WTC11 (cell line): ENCODE measurements around the gene PRCD.

Source experiments
- CBFB ChIP-seq: sonication (generic); formaldehyde crosslinking; IDR thresholded peaks from 2 replicates; pipeline ENCODE4 v1.8.1; 2022; ENCODE audit warnings: mild to moderate bottlenecking, low read depth, missing genetic modification reagents
- CREB1 ChIP-seq: sonication (generic); formaldehyde crosslinking; IDR thresholded peaks from 2 replicates; pipeline ENCODE4 v1.8.0; 2023; ENCODE audit warnings: mild to moderate bottlenecking, missing genetic modification reagents
- NR2C2 ChIP-seq: sonication (generic); formaldehyde crosslinking; IDR thresholded peaks from 2 replicates; pipeline ENCODE4 v1.8.0; 2022; ENCODE audit warnings: mild to moderate bottlenecking, missing genetic modification reagents
- SP1 ChIP-seq: sonication (generic); formaldehyde crosslinking; conservative IDR thresholded peaks from 2 replicates; pipeline ENCODE4 v1.8.1; 2022; ENCODE audit warnings: missing genetic modification reagents
- ZNF121 ChIP-seq: sonication (generic); formaldehyde crosslinking; IDR thresholded peaks from 2 replicates; pipeline ENCODE4 v1.8.0; 2023; ENCODE audit warnings: missing genetic modification reagents

DNA sequence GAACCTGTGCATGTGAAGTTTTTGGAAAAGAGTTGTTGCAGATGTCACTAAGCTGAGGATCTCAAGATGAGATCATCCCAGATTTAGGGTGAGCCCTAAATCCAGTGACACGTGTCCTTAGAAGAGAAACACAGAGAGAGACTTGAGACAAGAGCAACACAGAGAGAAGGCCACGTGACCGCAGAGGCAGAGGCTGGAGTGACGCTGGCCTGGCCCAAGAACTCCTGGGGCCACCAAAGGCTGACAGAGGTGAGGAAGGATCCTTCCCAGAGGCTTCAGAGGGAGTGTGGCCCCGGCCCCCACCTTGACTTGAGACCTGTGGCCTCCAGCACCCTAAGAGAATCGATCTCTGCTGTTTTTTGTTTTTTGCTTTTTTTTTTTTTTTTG is 26.5 kb upstream of the PRCD start:
- no peak for TF ChIP-seq SP1 (CRISPR knock-in tag)
- TF ChIP-seq CREB1 (CRISPR knock-in tag) = no peak
- no peak for TF ChIP-seq CBFB
- no peak for TF ChIP-seq NR2C2
- no peak for TF ChIP-seq ZNF121
